Stomach smooth muscle (tissue), 2 donors: ENCODE data around the gene AR.

Experiments used
- H3K27ac ChIP-seq: one replicate; pipeline ENCODE4 v1.7.0; 2013; ENCODE audit warnings: mild to moderate bottlenecking, low read length, inconsistent platforms
- H3K27me3 ChIP-seq, 2 donors: one replicate each; pipeline ENCODE4 v1.7.0; 2013; ENCODE audit warnings: low read length in 2 of 2; ENCODE audit not compliant: insufficient read depth in 2 of 2, control insufficient read depth in 1 of 2
- H3K36me3 ChIP-seq, 2 donors: one replicate each; pipeline ENCODE4 v1.7.0; 2013; ENCODE audit warnings: low read length in 2 of 2; ENCODE audit not compliant: control insufficient read depth in 2 of 2, insufficient read depth in 2 of 2
- H3K4me1 ChIP-seq: one replicate; pipeline ENCODE4 v1.7.0; 2013; ENCODE audit warnings: low read length; ENCODE audit not compliant: control insufficient read depth, insufficient read depth
- H3K4me3 ChIP-seq, 2 donors: one replicate each; pipeline ENCODE4 v1.7.0; 2013; ENCODE audit warnings: low read length in 2 of 2
- H3K9ac ChIP-seq, 2 donors: one replicate each; pipeline ENCODE4 v1.7.0; 2013; ENCODE audit warnings: low read length in 2 of 2, mild to moderate bottlenecking in 1 of 2
- H3K9me3 ChIP-seq, 2 donors: one replicate each; pipeline ENCODE4 v1.7.0; 2013; ENCODE audit warnings: low read length in 2 of 2; ENCODE audit not compliant: control insufficient read depth in 2 of 2
- donor health status: healthy.
- donor health status: Pancreatic carcinoma.

The AR gene

DNA sequence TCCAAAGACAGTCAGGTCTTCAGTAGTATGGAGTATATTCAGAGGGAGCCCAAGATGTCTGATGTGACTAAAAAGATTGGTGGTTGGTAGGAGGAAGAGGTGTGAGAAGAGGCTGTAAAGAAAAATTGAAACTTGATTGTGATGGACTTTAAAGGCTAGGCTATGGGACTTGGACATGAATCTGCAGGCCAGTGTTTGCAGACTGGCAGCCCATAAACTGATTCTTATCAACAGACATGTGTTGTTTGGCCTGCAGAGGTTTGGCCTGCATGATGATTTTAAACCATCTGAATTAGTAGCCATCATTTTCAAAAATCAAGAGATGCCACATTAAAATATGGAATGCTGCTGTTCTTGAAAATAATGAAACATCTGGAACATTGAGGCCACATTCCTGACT, 5.4 kb upstream of the AR start:
- no peaks in the 10 kb centered on the region for H3K4me1 ChIP-seq
- H3K27me3 ChIP-seq = no peaks in the 10 kb centered on the region
- no peak overlapping the region for H3K4me3 ChIP-seq
- H3K9ac ChIP-seq = no peak overlapping the region
- no peaks in the 10 kb centered on the region for H3K36me3 ChIP-seq
- H3K27ac ChIP-seq = no peak overlapping the region
- H3K9me3 ChIP-seq = no peaks in the 10 kb centered on the region

DNA sequence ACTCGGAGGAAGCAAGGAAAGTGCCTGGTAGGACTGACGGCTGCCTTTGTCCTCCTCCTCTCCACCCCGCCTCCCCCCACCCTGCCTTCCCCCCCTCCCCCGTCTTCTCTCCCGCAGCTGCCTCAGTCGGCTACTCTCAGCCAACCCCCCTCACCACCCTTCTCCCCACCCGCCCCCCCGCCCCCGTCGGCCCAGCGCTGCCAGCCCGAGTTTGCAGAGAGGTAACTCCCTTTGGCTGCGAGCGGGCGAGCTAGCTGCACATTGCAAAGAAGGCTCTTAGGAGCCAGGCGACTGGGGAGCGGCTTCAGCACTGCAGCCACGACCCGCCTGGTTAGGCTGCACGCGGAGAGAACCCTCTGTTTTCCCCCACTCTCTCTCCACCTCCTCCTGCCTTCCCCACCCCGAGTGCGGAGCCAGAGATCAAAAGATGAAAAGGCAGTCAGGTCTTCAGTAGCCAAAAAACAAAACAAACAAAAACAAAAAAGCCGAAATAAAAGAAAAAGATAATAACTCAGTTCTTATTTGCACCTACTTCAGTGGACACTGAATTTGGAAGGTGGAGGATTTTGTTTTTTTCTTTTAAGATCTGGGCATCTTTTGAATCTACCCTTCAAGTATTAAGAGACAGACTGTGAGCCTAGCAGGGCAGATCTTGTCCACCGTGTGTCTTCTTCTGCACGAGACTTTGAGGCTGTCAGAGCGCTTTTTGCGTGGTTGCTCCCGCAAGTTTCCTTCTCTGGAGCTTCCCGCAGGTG, 637 bp downstream of the AR start:
- Histone ChIP-seq H3K36me3 (no peaks in the 10 kb centered on the region), H3K27ac (peak overlapping the region; percentile 37), H3K27me3 (peaks cover 0 to 5% of the 10 kb centered on the region in 2 donors), H3K9me3 (no peaks in the 10 kb centered on the region), H3K4me3 (peak overlapping the region; percentile 62 to 75), H3K9ac (no peak overlapping the region), H3K4me1 (peaks cover 13% of the 10 kb centered on the region)

DNA sequence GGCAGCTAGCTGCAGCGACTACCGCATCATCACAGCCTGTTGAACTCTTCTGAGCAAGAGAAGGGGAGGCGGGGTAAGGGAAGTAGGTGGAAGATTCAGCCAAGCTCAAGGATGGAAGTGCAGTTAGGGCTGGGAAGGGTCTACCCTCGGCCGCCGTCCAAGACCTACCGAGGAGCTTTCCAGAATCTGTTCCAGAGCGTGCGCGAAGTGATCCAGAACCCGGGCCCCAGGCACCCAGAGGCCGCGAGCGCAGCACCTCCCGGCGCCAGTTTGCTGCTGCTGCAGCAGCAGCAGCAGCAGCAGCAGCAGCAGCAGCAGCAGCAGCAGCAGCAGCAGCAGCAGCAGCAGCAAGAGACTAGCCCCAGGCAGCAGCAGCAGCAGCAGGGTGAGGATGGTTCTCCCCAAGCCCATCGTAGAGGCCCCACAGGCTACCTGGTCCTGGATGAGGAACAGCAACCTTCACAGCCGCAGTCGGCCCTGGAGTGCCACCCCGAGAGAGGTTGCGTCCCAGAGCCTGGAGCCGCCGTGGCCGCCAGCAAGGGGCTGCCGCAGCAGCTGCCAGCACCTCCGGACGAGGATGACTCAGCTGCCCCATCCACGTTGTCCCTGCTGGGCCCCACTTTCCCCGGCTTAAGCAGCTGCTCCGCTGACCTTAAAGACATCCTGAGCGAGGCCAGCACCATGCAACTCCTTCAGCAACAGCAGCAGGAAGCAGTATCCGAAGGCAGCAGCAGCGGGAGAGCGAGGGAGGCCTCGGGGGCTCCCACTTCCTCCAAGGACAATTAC, 1.4 kb downstream of the AR start:
- Histone ChIP-seq H3K4me3 (peak overlapping the region; percentile 75 to 77), H3K27ac (no peak overlapping the region)

DNA sequence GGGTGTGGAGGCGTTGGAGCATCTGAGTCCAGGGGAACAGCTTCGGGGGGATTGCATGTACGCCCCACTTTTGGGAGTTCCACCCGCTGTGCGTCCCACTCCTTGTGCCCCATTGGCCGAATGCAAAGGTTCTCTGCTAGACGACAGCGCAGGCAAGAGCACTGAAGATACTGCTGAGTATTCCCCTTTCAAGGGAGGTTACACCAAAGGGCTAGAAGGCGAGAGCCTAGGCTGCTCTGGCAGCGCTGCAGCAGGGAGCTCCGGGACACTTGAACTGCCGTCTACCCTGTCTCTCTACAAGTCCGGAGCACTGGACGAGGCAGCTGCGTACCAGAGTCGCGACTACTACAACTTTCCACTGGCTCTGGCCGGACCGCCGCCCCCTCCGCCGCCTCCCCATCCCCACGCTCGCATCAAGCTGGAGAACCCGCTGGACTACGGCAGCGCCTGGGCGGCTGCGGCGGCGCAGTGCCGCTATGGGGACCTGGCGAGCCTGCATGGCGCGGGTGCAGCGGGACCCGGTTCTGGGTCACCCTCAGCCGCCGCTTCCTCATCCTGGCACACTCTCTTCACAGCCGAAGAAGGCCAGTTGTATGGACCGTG, 2.2 kb downstream of the AR start:
- Histone ChIP-seq H3K9me3 (no peaks in the 10 kb centered on the region), H3K27ac (no peak overlapping the region), H3K4me3 (peak overlapping the region; percentile 75 to 77), H3K4me1 (peaks cover 13% of the 10 kb centered on the region), H3K36me3 (no peaks in the 10 kb centered on the region), H3K27me3 (peaks cover 0 to 5% of the 10 kb centered on the region in 2 donors), H3K9ac (peak overlapping the region in 1 of 2 donors; percentile 28)

More for the DNA sequence above, 1.4 kb downstream of the AR start:
- no peak overlapping the region for H3K9ac ChIP-seq
- no peaks in the 10 kb centered on the region for H3K9me3 ChIP-seq
- H3K4me1 ChIP-seq = peaks cover 13% of the 10 kb centered on the region
- H3K36me3 ChIP-seq = no peaks in the 10 kb centered on the region
- H3K27me3 ChIP-seq = peaks cover 0 to 5% of the 10 kb centered on the region in 2 donors

DNA sequence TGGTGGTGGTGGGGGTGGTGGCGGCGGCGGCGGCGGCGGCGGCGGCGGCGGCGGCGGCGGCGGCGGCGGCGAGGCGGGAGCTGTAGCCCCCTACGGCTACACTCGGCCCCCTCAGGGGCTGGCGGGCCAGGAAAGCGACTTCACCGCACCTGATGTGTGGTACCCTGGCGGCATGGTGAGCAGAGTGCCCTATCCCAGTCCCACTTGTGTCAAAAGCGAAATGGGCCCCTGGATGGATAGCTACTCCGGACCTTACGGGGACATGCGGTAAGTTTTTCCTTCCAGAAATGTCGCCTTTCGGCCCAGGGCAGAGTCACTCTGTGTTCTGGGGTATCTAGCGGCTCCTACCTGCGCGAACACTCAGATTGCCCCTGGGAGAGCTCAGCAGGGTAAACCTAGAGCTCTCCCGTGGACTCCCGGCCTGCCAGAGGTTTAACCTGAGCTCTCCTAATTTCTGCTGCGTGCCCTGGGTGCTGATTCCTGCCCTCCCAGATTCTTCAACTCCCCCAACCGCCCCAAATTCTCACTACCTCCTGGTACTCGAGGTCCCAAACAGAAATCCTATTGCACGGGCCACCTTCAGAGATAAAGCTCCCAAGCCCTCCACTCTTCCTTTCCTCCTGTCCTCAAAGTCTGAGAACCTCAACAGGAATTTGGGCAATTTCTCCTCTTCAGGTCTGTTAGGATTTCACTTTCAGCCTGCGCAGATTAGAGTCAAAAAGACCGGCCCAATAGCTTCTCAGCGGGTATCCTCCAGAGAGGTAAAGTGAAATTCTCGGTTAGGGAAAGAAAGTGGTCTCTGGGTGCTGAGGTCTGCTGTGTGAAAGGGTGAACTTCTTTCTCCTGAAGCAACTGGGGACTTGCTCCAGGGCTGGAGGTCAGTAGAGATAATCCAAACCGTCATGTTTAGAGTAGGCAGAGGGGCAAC, 2.9 kb downstream of the AR start:
- H3K27me3 ChIP-seq = peaks cover 0 to 5% of the 10 kb centered on the region in 2 donors
- no peaks in the 10 kb centered on the region for H3K9me3 ChIP-seq
- H3K9ac ChIP-seq = peak overlapping the region; percentile 36 to 57
- H3K4me1 ChIP-seq = peaks cover 13% of the 10 kb centered on the region
- H3K4me3 ChIP-seq = peak overlapping the region; percentile 59 to 75
- H3K27ac ChIP-seq = no peak overlapping the region
- H3K36me3 ChIP-seq = no peaks in the 10 kb centered on the region

DNA sequence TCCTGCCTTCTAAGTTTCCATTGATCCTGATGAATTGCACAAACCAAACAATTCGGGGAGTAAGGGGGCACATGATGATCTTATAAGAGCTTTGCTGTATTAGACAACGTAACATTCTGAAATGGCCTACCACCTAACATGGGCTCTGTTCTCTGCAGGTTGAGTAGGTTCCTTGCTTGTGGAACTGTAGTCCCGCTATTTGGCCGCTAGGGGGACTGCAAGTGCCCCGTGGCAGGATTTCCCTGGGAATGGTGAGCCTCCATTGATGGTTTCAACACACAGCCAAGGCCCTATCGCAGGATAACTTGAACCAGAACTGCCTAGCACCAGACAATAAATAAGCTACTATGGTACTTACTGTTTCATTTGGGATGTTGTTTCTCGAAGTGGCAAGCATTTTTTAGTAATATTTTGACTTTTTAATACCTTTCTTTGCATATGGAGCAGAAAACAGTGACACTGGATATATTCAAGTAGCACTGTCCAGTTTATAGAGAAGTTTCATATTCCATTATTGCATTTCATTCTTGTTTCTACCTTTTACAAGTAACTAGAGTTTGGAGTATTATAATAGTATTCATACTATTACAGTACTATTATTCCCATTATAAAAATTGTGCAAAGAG, 11.9 kb downstream of the AR start:
- H3K27ac ChIP-seq = no peak overlapping the region
- H3K27me3 ChIP-seq = no peaks in the 10 kb centered on the region

DNA sequence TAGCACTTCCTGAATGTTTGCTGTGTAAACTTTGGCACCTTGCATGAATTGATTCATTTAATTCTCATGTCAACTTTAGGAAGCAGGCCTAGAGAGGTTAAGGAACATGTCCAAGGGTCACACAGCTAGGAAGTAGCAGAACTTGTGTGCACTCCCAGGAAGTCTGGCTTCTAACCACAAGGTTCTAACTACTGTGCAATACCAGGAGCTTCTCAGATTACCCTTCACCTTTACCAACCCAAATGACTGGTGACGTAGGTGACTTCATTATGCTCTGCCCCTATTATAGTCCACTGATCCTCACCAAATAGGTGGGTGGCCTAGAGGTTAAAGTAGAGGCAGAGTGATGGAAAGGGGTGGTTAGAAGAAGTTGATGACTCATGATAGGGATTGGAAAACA, 14.4 kb downstream of the AR start:
- Histone ChIP-seq H3K9ac (no peak overlapping the region), H3K27ac (no peak overlapping the region), H3K4me1 (no peaks in the 10 kb centered on the region), H3K9me3 (no peaks in the 10 kb centered on the region), H3K4me3 (no peak overlapping the region), H3K27me3 (no peaks in the 10 kb centered on the region), H3K36me3 (no peaks in the 10 kb centered on the region)

More for the DNA sequence above, 11.9 kb downstream of the AR start:
- Histone ChIP-seq H3K4me3 (no peak overlapping the region), H3K36me3 (no peaks in the 10 kb centered on the region), H3K9me3 (peaks cover 0 to 3% of the 10 kb centered on the region in 2 donors), H3K9ac (no peak overlapping the region), H3K4me1 (no peaks in the 10 kb centered on the region)

DNA sequence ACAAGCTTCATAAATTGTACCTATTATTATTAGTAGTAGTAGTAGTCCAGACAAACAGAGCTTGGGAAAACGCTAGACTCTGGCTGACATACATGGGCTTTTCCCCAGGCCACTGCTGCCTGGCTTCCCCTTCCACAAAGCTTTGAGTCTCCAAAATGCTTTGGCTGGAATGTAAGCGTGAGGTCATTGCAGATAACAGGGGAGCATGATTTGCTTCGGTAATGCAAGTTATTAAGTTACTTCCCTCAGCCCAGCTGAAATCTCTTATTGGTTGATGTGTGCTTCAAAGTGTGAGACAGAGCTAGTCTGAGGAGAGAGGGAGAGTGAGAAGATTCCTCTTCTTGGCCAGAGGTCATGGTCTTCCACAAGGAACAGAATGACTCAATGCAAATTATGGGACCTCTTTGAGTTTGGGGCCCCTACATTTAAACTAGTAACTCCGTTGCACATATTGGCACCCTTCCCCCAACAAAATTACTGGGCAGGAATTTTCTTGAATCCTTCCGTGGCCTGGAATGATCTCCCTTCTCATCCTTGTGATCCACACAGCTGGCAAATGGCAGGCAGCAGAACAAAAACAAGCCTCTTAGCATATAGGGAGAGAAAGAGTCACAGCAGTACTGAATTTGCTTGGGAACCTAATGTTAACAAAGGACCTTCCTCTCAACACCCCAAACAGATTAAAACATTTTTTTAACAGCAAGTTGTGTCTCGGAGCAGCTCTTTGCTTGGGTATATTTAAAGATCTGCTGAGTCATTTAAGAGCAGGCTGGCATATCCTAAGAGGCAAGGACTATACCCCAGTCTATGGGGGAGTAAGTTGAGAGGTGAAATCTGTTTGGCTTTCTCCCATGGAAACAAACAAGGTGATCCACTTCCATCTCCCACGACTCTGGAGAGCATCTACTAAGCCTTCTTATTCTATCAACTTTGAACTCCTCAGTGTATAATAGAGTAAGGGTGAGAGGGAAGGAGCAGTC, 19.9 kb downstream of the AR start:
- H3K9me3 ChIP-seq = no peaks in the 10 kb centered on the region
- H3K27me3 ChIP-seq = peaks cover 0 to 2% of the 10 kb centered on the region in 2 donors
- no peak overlapping the region for H3K27ac ChIP-seq
- no peak overlapping the region for H3K9ac ChIP-seq
- H3K36me3 ChIP-seq = no peaks in the 10 kb centered on the region
- H3K4me3 ChIP-seq = peak overlapping the region in 1 of 2 donors; percentile 3
- H3K4me1 ChIP-seq = no peaks in the 10 kb centered on the region

DNA sequence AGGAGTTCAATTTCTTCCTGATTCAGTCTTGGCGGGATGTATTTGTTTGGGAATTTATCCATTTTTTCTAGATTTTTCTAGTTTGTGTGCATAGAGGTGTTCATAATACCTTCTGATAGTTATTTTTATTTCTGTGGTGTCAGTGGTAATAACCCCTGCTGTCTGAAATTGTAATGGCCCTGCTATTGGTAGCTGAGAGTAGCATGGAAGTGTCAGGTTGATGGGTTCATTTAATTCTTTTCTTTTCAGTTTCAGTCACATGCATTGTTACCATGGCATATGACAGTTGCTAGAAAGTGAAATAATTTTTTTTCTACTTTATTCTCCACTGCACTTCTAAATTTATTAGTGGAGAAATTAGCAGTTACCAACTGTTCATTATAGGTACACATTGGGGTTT, 20.7 kb downstream of the AR start:
- no peaks in the 10 kb centered on the region for H3K4me1 ChIP-seq
- H3K4me3 ChIP-seq = no peak overlapping the region
- no peaks in the 10 kb centered on the region for H3K36me3 ChIP-seq
- peaks cover 0 to 3% of the 10 kb centered on the region in 2 donors for H3K27me3 ChIP-seq
- no peak overlapping the region for H3K27ac ChIP-seq
- no peak overlapping the region for H3K9ac ChIP-seq
- no peaks in the 10 kb centered on the region for H3K9me3 ChIP-seq
